ENCODE results near the gene TTC9.

The TTC9 gene

GRCh38 chr14:70655110-70655826 is 13.6 kb downstream of the TTC9 start:
- no peak for TF ChIP-seq GATA3 (IDR thresholded peaks at IDR 0.05; ENCODE audit: low read depth, low read length)
- TF ChIP-seq GATA2 (IDR thresholded peaks at IDR 0.05; ENCODE audit: low read depth, low read length), result no peak

GRCh38 chr14:70658899-70659298 is 17.2 kb downstream of the TTC9 start:
- no peak for TF ChIP-seq GATA3 (IDR thresholded peaks at IDR 0.05; ENCODE audit: low read depth, low read length)
- no peak for TF ChIP-seq GATA2 (IDR thresholded peaks at IDR 0.05; ENCODE audit: low read depth, low read length)

GRCh38 chr14:70660967-70661893 is 19.5 kb downstream of the TTC9 start:
- TF ChIP-seq GATA2 (IDR thresholded peaks at IDR 0.05; ENCODE audit: low read depth, low read length), result no peak

- TF ChIP-seq GATA2 (IDR thresholded peaks at IDR 0.05; ENCODE audit: low read depth, low read length) (no peak), GATA3 (IDR thresholded peaks at IDR 0.05; ENCODE audit: low read depth, low read length) (no peak)
These were observed 20.4 kb downstream of the TTC9 start for GRCh38 chr14:70662080-70662479.

GRCh38 chr14:70662816-70663215 is 21.1 kb downstream of the TTC9 start:
- no peak for TF ChIP-seq GATA3 (IDR thresholded peaks at IDR 0.05; ENCODE audit: low read depth, low read length)
- no peak for TF ChIP-seq GATA2 (IDR thresholded peaks at IDR 0.05; ENCODE audit: low read depth, low read length)

- TF ChIP-seq GATA2 (IDR thresholded peaks at IDR 0.05; ENCODE audit: low read depth, low read length) (no peak), GATA3 (IDR thresholded peaks at IDR 0.05; ENCODE audit: low read depth, low read length) (no peak)
These were observed 22.0 kb downstream of the TTC9 start for GRCh38 chr14:70663707-70664179.

- TF ChIP-seq GATA3 (IDR thresholded peaks at IDR 0.05; ENCODE audit: low read depth, low read length) (no peak), GATA2 (IDR thresholded peaks at IDR 0.05; ENCODE audit: low read depth, low read length) (no peak)
These were observed 23.2 kb downstream of the TTC9 start for GRCh38 chr14:70664698-70665447.

- no peak for TF ChIP-seq GATA3 (IDR thresholded peaks at IDR 0.05; ENCODE audit: low read depth, low read length)
- no peak for TF ChIP-seq GATA2 (IDR thresholded peaks at IDR 0.05; ENCODE audit: low read depth, low read length)
These were observed 24.0 kb downstream of the TTC9 start for GRCh38 chr14:70665448-70666360.

- no peak for TF ChIP-seq GATA2 (IDR thresholded peaks at IDR 0.05; ENCODE audit: low read depth, low read length)
- no peak for TF ChIP-seq GATA3 (IDR thresholded peaks at IDR 0.05; ENCODE audit: low read depth, low read length)
These were observed 24.6 kb downstream of the TTC9 start for GRCh38 chr14:70666361-70666686.

- TF ChIP-seq GATA2 (IDR thresholded peaks at IDR 0.05; ENCODE audit: low read depth, low read length) (no peak), GATA3 (IDR thresholded peaks at IDR 0.05; ENCODE audit: low read depth, low read length) (no peak)
These were observed 29.4 kb downstream of the TTC9 start for GRCh38 chr14:70670992-70671651.

- no peak for TF ChIP-seq GATA3 (IDR thresholded peaks at IDR 0.05; ENCODE audit: low read depth, low read length)
These were observed 30.2 kb downstream of the TTC9 start for GRCh38 chr14:70671652-70672644.

GRCh38 chr14:70677341-70677740 is 35.6 kb downstream of the TTC9 start:
- TF ChIP-seq GATA2 (IDR thresholded peaks at IDR 0.05; ENCODE audit: low read depth, low read length) (no peak), GATA3 (IDR thresholded peaks at IDR 0.05; ENCODE audit: low read depth, low read length) (no peak)
